Naive thymus-derived CD4-positive, alpha-beta T cell (primary cell): ENCODE measurements around the gene ISYNA1. TPM values are rescaled to one million over a fixed set of nuclear protein-coding genes. Genes with fewer than 3 reads are reported as not detected.

ENCODE experiments used
- ATAC-seq: fragments of 150-1000 bp; cut with Tn5 transposase; 2 replicates; pipeline ENCODE4 v1.10.0; 2021; ENCODE audit warnings: mild to moderate bottlenecking, moderate library complexity
- CTCF ChIA-PET: fragments of 350-600 bp; sonication (Branson Sonifier 250); formaldehyde crosslinking; loops from one replicate; lab custom pipeline; 2021; ENCODE audit warnings: antibody characterized with exemption; lab: Charles Lee
- POLR2A ChIA-PET: fragments of 350-600 bp; sonication (Branson Sonifier 250); formaldehyde crosslinking; loops from one replicate; lab custom pipeline; 2021; ENCODE audit warnings: antibody characterized with exemption, inconsistent platforms; lab: Charles Lee
- DNase-seq, 9 donors: peaks; one replicate each; pipeline versions ENCODE4 v3.0.0 to v3.0.0-alpha.2; 2020 to 2022; ENCODE audit warnings: mixed read lengths in 1 of 9
- H3K27ac ChIP-seq: one replicate; pipeline ENCODE4 v1.7.0; 2013; ENCODE audit warnings: mild to moderate bottlenecking, low read depth, low read length, moderate library complexity
- H3K27me3 ChIP-seq, 2 donors: one replicate each; pipeline ENCODE4 v1.7.0; 2013; ENCODE audit warnings: low read length in 2 of 2, mild to moderate bottlenecking in 2 of 2, moderate library complexity in 2 of 2; ENCODE audit not compliant: control insufficient read depth in 2 of 2, insufficient read depth in 2 of 2
- H3K36me3 ChIP-seq, 3 experiments: 1 replicate in 2 of 3; 2 replicates in 1 of 3; pipeline ENCODE4 v1.7.0; 2013; ENCODE audit warnings: low read length in 3 of 3, mild to moderate bottlenecking in 3 of 3, moderate library complexity in 1 of 3; ENCODE audit not compliant: insufficient read depth in 3 of 3, control insufficient read depth in 2 of 3
- H3K4me1 ChIP-seq, 2 donors: one replicate each; pipeline ENCODE4 v1.7.0; 2013; ENCODE audit warnings: low read length in 2 of 2, mild to moderate bottlenecking in 2 of 2, moderate library complexity in 1 of 2; ENCODE audit not compliant: control insufficient read depth in 2 of 2, insufficient read depth in 2 of 2
- H3K4me3 ChIP-seq: 2 replicates; pipeline ENCODE4 v1.7.0; 2013; ENCODE audit warnings: mild to moderate bottlenecking, low read length
- H3K9me3 ChIP-seq, 3 experiments: 1 replicate in 2 of 3; 2 replicates in 1 of 3; pipeline ENCODE4 v1.7.0; 2013; ENCODE audit warnings: low read length in 3 of 3; ENCODE audit not compliant: control insufficient read depth in 2 of 3
- H3K27ac Mint-ChIP-seq, 9 donors: one replicate each; pipeline ENCODE4 v1.8.0; 2020 to 2022; ENCODE audit warnings: mixed read lengths in 9 of 9, mild to moderate bottlenecking in 8 of 9, moderate library complexity in 5 of 9, inconsistent platforms in 2 of 9
- H3K27me3 Mint-ChIP-seq, 5 donors: one replicate each; pipeline ENCODE4 v1.8.0; 2021 to 2022; ENCODE audit warnings: mixed read lengths in 5 of 5, mild to moderate bottlenecking in 1 of 5
- H3K36me3 Mint-ChIP-seq, 5 donors: one replicate each; pipeline ENCODE4 v1.8.0; 2020 to 2022; ENCODE audit warnings: mixed read lengths in 5 of 5, mild to moderate bottlenecking in 3 of 5, inconsistent platforms in 1 of 5
- H3K4me1 Mint-ChIP-seq, 7 donors: one replicate each; pipeline ENCODE4 v1.8.0; 2020 to 2022; ENCODE audit warnings: mixed read lengths in 7 of 7, mild to moderate bottlenecking in 3 of 7, inconsistent platforms in 1 of 7
- H3K4me3 Mint-ChIP-seq, 10 donors: one replicate each; pipeline ENCODE4 v1.8.0; 2020 to 2022; ENCODE audit warnings: mild to moderate bottlenecking in 10 of 10, mixed read lengths in 10 of 10, moderate library complexity in 6 of 10, inconsistent platforms in 2 of 10
- H3K9me3 Mint-ChIP-seq, 11 donors: one replicate each; pipeline ENCODE4 v1.8.0; 2020 to 2022; ENCODE audit warnings: mixed read lengths in 11 of 11, mild to moderate bottlenecking in 4 of 11, inconsistent platforms in 1 of 11, moderate library complexity in 1 of 11
- intact Hi-C, 2 donors: fragments of 100-400 bp; cut with micrococcal nuclease; formaldehyde crosslinking; loops; one replicate each; pipeline ENCODE4 v1.15.1; 2023
- polyA plus RNA-seq, 2 donors: library from polyadenylated mRNA; unstranded; fragments of 300-500 nt; fragmentation: Illumina TruSeq; gene quantifications; one replicate each; pipeline ENCODE4 v1.2.3, GENCODE V29; 2021
- total RNA-seq, 6 experiments: library from RNA in 5 of 6; stranded (reverse) in 5 of 6; gene quantifications; 1 replicate in 5 of 6; 2 replicates in 1 of 6; pipeline ENCODE4 v1.2.3 and lab custom pipeline; 2021 to 2026

ISYNA1 gene
- total and polyA plus RNA-seq, 7 experiments from 2014 or later, result 9.5 to 42.5 (median 39.7) TPM

GRCh38 chr19:18446811-18447359 is 9.0 kb upstream of the ISYNA1 start:
- DNase-seq (no peak), ATAC-seq (no peak)
- Mint-ChIP-seq H3K4me1 (peaks cover 11 to 21% (median 14%) of the 10 kb centered on the region in 7 donors), H3K27ac (no peak overlapping the region), H3K27me3 (peaks cover 0 to 2% (median 0%) of the 10 kb centered on the region in 5 donors), H3K9me3 (peaks cover 0 to 5% (median 0%) of the 10 kb centered on the region in 11 donors), H3K36me3 (peaks cover 0 to 17% (median 6%) of the 10 kb centered on the region in 5 donors), H3K4me3 (no peak overlapping the region)
- Histone ChIP-seq H3K4me3 (no peak overlapping the region), H3K4me1 (peaks cover 6 to 10% of the 10 kb centered on the region in 2 donors), H3K27me3 (no peaks in the 10 kb centered on the region), H3K36me3 (peaks cover 6 to 70% (median 8%) of the 10 kb centered on the region in 3 experiments), H3K27ac (no peak overlapping the region), H3K9me3 (no peaks in the 10 kb centered on the region)
- CTCF ChIA-PET, result no interaction called here
- intact Hi-C loops, result no loop called here
- POLR2A ChIA-PET, result interaction anchor here (1.0 kb wide), 1 partner anchor 10 kb away, joined by 3 read pairs; no protein-coding TSS in a partner anchor

- DNase-seq, result no peak
- peaks cover 6 to 70% (median 8%) of the 10 kb centered on the region in 3 experiments for H3K36me3 ChIP-seq
- ChIA-PET CTCF (interaction anchor here (0.9 kb wide), 1 partner anchor 74 kb away, joined by 3 read pairs; no protein-coding TSS in a partner anchor), POLR2A (no interaction called here)
- H3K27ac ChIP-seq, result no peak overlapping the region
- H3K27ac Mint-ChIP-seq, result no peak overlapping the region
- peaks cover 0 to 17% (median 6%) of the 10 kb centered on the region in 5 donors for H3K36me3 Mint-ChIP-seq
- peaks cover 0 to 5% (median 0%) of the 10 kb centered on the region in 11 donors for H3K9me3 Mint-ChIP-seq
- H3K4me1 ChIP-seq, result peaks cover 7 to 13% of the 10 kb centered on the region in 2 donors
- intact Hi-C loops, result no loop called here
- ATAC-seq, result no peak
- H3K9me3 ChIP-seq, result no peaks in the 10 kb centered on the region
- no peaks in the 10 kb centered on the region for H3K27me3 ChIP-seq
- H3K4me3 ChIP-seq, result no peak overlapping the region
- H3K4me3 Mint-ChIP-seq, result no peak overlapping the region
- H3K27me3 Mint-ChIP-seq, result peaks cover 0 to 2% (median 0%) of the 10 kb centered on the region in 5 donors
- H3K4me1 Mint-ChIP-seq, result peaks cover 11 to 24% (median 16%) of the 10 kb centered on the region in 7 donors
Measured at GRCh38 chr19:18446145-18446810, 8.3 kb upstream of the ISYNA1 start.

GRCh38 chr19:18445262-18445948 is 7.5 kb upstream of the ISYNA1 start:
- Mint-ChIP-seq H3K27me3 (peaks cover 0 to 2% (median 0%) of the 10 kb centered on the region in 5 donors), H3K4me1 (peaks cover 12 to 28% (median 20%) of the 10 kb centered on the region in 7 donors), H3K27ac (no peak overlapping the region), H3K36me3 (peaks cover 0 to 17% (median 4%) of the 10 kb centered on the region in 5 donors), H3K9me3 (peaks cover 0 to 5% (median 0%) of the 10 kb centered on the region in 11 donors), H3K4me3 (no peak overlapping the region)
- Histone ChIP-seq H3K36me3 (peaks cover 6 to 66% (median 8%) of the 10 kb centered on the region in 3 experiments), H3K27ac (no peak overlapping the region), H3K4me3 (no peak overlapping the region), H3K4me1 (peaks cover 7 to 13% of the 10 kb centered on the region in 2 donors), H3K9me3 (no peaks in the 10 kb centered on the region), H3K27me3 (no peaks in the 10 kb centered on the region)
- no peak for ATAC-seq
- intact Hi-C loops, result no loop called here
- no peak for DNase-seq
- CTCF ChIA-PET, result interaction anchor here (0.9 kb wide), 1 partner anchor 75 kb away, joined by 3 read pairs; no protein-coding TSS in a partner anchor
- POLR2A ChIA-PET, result no interaction called here

- Mint-ChIP-seq H3K4me3 (no peak overlapping the region), H3K27me3 (peaks cover 0 to 2% (median 0%) of the 10 kb centered on the region in 5 donors), H3K9me3 (peaks cover 0 to 5% (median 0%) of the 10 kb centered on the region in 11 donors), H3K4me1 (peaks cover 16 to 32% (median 24%) of the 10 kb centered on the region in 7 donors), H3K36me3 (peaks cover 0 to 17% (median 4%) of the 10 kb centered on the region in 5 donors), H3K27ac (no peak overlapping the region)
- no peak overlapping the region for H3K27ac ChIP-seq
- H3K4me3 ChIP-seq, result no peak overlapping the region
- H3K27me3 ChIP-seq, result no peaks in the 10 kb centered on the region
- peaks cover 7 to 13% of the 10 kb centered on the region in 2 donors for H3K4me1 ChIP-seq
- intact Hi-C loops, result no loop called here
- H3K36me3 ChIP-seq, result peaks cover 6 to 57% (median 8%) of the 10 kb centered on the region in 3 experiments
- H3K9me3 ChIP-seq, result no peaks in the 10 kb centered on the region
- ChIA-PET CTCF (no interaction called here), POLR2A (no interaction called here)
- ATAC-seq, result no peak
- no peak for DNase-seq
Measured at GRCh38 chr19:18444513-18444912, 6.6 kb upstream of the ISYNA1 start.

- ATAC-seq, result no peak
- H3K27me3 ChIP-seq, result no peaks in the 10 kb centered on the region
- CTCF ChIA-PET, result interaction anchor here (1.0 kb wide), 1 partner anchor 18 kb away, joined by 4 read pairs; no protein-coding TSS in a partner anchor
- Mint-ChIP-seq H3K4me3 (no peak overlapping the region), H3K9me3 (peaks cover 0 to 5% (median 0%) of the 10 kb centered on the region in 11 donors), H3K4me1 (peaks cover 16 to 34% (median 24%) of the 10 kb centered on the region in 7 donors), H3K36me3 (peaks cover 0 to 17% (median 4%) of the 10 kb centered on the region in 5 donors), H3K27ac (no peak overlapping the region), H3K27me3 (peaks cover 0 to 2% (median 0%) of the 10 kb centered on the region in 5 donors)
- H3K9me3 ChIP-seq, result no peaks in the 10 kb centered on the region
- H3K36me3 ChIP-seq, result peaks cover 6 to 50% (median 8%) of the 10 kb centered on the region in 3 experiments
- POLR2A ChIA-PET, result interaction anchor here (1.0 to 1.5 kb wide), 2 partner anchors 10 to 163 kb away, joined by 3 to 5 read pairs; partner anchors contain the start of gene JUND
- DNase-seq, result no peak
- H3K4me1 ChIP-seq, result peaks cover 7 to 13% of the 10 kb centered on the region in 2 donors
- intact Hi-C loops, result no loop called here
- H3K4me3 ChIP-seq, result no peak overlapping the region
- no peak overlapping the region for H3K27ac ChIP-seq
Measured at GRCh38 chr19:18443831-18444230, 5.9 kb upstream of the ISYNA1 start.

GRCh38 chr19:18443406-18443805 is 5.5 kb upstream of the ISYNA1 start:
- Mint-ChIP-seq H3K4me1 (peaks cover 14 to 34% (median 24%) of the 10 kb centered on the region in 7 donors), H3K4me3 (no peak overlapping the region), H3K9me3 (peaks cover 0 to 5% (median 0%) of the 10 kb centered on the region in 11 donors), H3K27ac (peak overlapping the region in 5 of 9 donors; percentile 14 to 77 (median 45)), H3K36me3 (peaks cover 0 to 16% (median 4%) of the 10 kb centered on the region in 5 donors), H3K27me3 (peaks cover 0 to 2% (median 0%) of the 10 kb centered on the region in 5 donors)
- intact Hi-C loops, result no loop called here
- ChIA-PET CTCF (interaction anchor here (1.0 kb wide), 1 partner anchor 18 kb away, joined by 4 read pairs; no protein-coding TSS in a partner anchor), POLR2A (interaction anchor here (1.0 to 1.5 kb wide), 2 partner anchors 10 to 162 kb away, joined by 3 to 5 read pairs; partner anchors contain the start of gene JUND)
- ATAC-seq, result no peak
- no peaks in the 10 kb centered on the region for H3K27me3 ChIP-seq
- DNase-seq, result no peak
- H3K9me3 ChIP-seq, result no peaks in the 10 kb centered on the region
- no peak overlapping the region for H3K4me3 ChIP-seq
- no peak overlapping the region for H3K27ac ChIP-seq
- peaks cover 7 to 13% of the 10 kb centered on the region in 2 donors for H3K4me1 ChIP-seq
- H3K36me3 ChIP-seq, result peaks cover 5 to 46% (median 8%) of the 10 kb centered on the region in 3 experiments
